Thoracic aorta (tissue), 2 donors: ENCODE results near the gene DGKB. TPM values are rescaled to one million over a fixed set of nuclear protein-coding genes. Genes with fewer than 3 reads are reported as not detected.

Experiments
- ATAC-seq: fragments of 150-250 bp; one replicate; pipeline ENCODE4 v1.8.0; 2017; ENCODE audit warnings: low read depth; ENCODE audit not compliant: insufficient number of reproducible peaks, low FRiP score
- DNase-seq: peaks from one replicate; pipeline ENCODE4 v3.0.0-alpha.2; 2020; ENCODE audit warnings: low spot score
- H3K27ac ChIP-seq, 2 donors: fragments of 200-600 bp; sonication (generic); 1 replicate in 1 of 2; 2 replicates in 1 of 2; pipeline ENCODE4 v1.5.1; 2016; ENCODE audit warnings: mild to moderate bottlenecking in 2 of 2, moderate library complexity in 2 of 2
- H3K27me3 ChIP-seq: fragments of 200-600 bp; sonication (generic); replicated peaks from 2 replicates; pipeline ENCODE4 v1.6.0; 2016; ENCODE audit warnings: mild to moderate bottlenecking; ENCODE audit not compliant: insufficient read depth
- H3K36me3 ChIP-seq: fragments of 200-600 bp; sonication (generic); one replicate; pipeline ENCODE4 v1.5.1; 2016
- H3K4me1 ChIP-seq, 2 donors: fragments of 200-600 bp; sonication (generic); 1 replicate in 1 of 2; 2 replicates in 1 of 2; pipeline versions ENCODE4 v1.5.1 to v1.6.0; 2016; ENCODE audit warnings: low read depth in 2 of 2, mild to moderate bottlenecking in 1 of 2; ENCODE audit not compliant: control insufficient read depth in 1 of 2
- H3K4me3 ChIP-seq: fragments of 200-600 bp; sonication (generic); 2 replicates; pipeline ENCODE4 v1.5.1; 2016; ENCODE audit warnings: mild to moderate bottlenecking
- H3K9me3 ChIP-seq: fragments of 200-600 bp; sonication (generic); 2 replicates; pipeline ENCODE4 v1.5.1; 2016
- CTCF ChIP-seq: fragments of 200-600 bp; sonication (generic); IDR thresholded peaks from one replicate; pipeline ENCODE4 v1.5.1; 2019; ENCODE audit warnings: antibody characterized with exemption
- total RNA-seq, 2 donors: library from RNA; depleted of rRNA; stranded (reverse); fragments of >200 nt; gene quantifications; one replicate each; pipeline versions ENCODE4 v1.1.0 to v1.2.3, GENCODE V29; 2016

DGKB gene
- total RNA-seq, 2 donors from 2014 or later = 0.56 TPM; not detected in 1

GRCh38 chr7:14385074-14385473 is 517.5 kb downstream of the DGKB start:
- no peak overlapping the region for H3K27ac ChIP-seq
- no peak overlapping the region for H3K4me3 ChIP-seq
- no peak for DNase-seq
- no peaks in the 10 kb centered on the region for H3K27me3 ChIP-seq
- H3K36me3 ChIP-seq = no peaks in the 10 kb centered on the region
- no peaks in the 10 kb centered on the region for H3K4me1 ChIP-seq
- no peak for TF ChIP-seq CTCF
- H3K9me3 ChIP-seq = no peaks in the 10 kb centered on the region
- ATAC-seq = no peak

GRCh38 chr7:14381936-14382335 is 520.6 kb downstream of the DGKB start:
- Histone ChIP-seq H3K36me3 (no peaks in the 10 kb centered on the region), H3K27ac (no peak overlapping the region), H3K27me3 (no peaks in the 10 kb centered on the region), H3K9me3 (no peaks in the 10 kb centered on the region), H3K4me1 (no peaks in the 10 kb centered on the region), H3K4me3 (no peak overlapping the region)
- no peak for DNase-seq
- no peak for ATAC-seq
- no peak for TF ChIP-seq CTCF

- H3K36me3 ChIP-seq = no peaks in the 10 kb centered on the region
- H3K27ac ChIP-seq = no peak overlapping the region
- TF ChIP-seq CTCF = no peak
- no peak for ATAC-seq
- no peaks in the 10 kb centered on the region for H3K27me3 ChIP-seq
- H3K4me1 ChIP-seq = no peaks in the 10 kb centered on the region
- H3K9me3 ChIP-seq = no peaks in the 10 kb centered on the region
- DNase-seq = no peak
- no peak overlapping the region for H3K4me3 ChIP-seq
These were observed 521.2 kb downstream of the DGKB start for GRCh38 chr7:14381306-14381705.

- Histone ChIP-seq H3K4me3 (no peak overlapping the region), H3K36me3 (no peaks in the 10 kb centered on the region), H3K27me3 (no peaks in the 10 kb centered on the region), H3K9me3 (no peaks in the 10 kb centered on the region), H3K4me1 (no peaks in the 10 kb centered on the region), H3K27ac (no peak overlapping the region)
- ATAC-seq (no peak), DNase-seq (no peak)
- TF ChIP-seq CTCF = no peak
These were observed 521.7 kb downstream of the DGKB start for GRCh38 chr7:14380881-14381280.

- ATAC-seq (no peak), DNase-seq (no peak)
- Histone ChIP-seq H3K27ac (no peak overlapping the region), H3K4me3 (no peak overlapping the region), H3K9me3 (no peaks in the 10 kb centered on the region), H3K27me3 (no peaks in the 10 kb centered on the region), H3K4me1 (no peaks in the 10 kb centered on the region), H3K36me3 (no peaks in the 10 kb centered on the region)
- no peak for TF ChIP-seq CTCF
These were observed 524.8 kb downstream of the DGKB start for GRCh38 chr7:14377646-14378266.
